GM18526 (cell line): ENCODE data around the gene MRTFA.

Experiments
- POLR2A ChIP-seq: IDR thresholded peaks from 3 replicates; pipeline ENCODE4 v1.6.1; 2011; ENCODE audit not compliant: insufficient read length; ENCODE audit errors: extremely low read depth

MRTFA gene

GRCh38 chr22:40593460-40594273 lies 42.9 kb downstream of the MRTFA start:
- no peak for TF ChIP-seq POLR2A

- no peak for TF ChIP-seq POLR2A
These were observed 44.0 kb downstream of the MRTFA start for GRCh38 chr22:40592352-40593113.

DNA sequence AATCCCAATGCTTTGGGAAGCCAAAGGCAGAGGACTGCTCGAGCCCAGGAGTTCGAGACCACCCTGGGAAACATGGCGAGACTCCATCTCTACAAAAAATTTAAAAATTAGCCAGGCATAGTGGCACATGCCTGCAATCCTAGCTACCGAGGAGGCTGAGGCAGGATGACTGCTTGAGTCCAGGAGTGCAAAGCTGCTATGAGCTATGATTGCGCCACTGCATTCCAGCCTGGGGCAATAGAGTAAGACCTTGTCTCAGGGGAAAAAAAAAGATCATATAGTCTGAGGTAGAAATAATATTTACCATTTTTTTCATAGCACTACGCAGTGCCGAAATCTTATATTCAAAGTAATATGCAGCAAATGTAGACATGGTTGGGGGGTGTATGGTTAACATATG lies 47.8 kb downstream of the MRTFA start:
- TF ChIP-seq POLR2A: no peak

DNA sequence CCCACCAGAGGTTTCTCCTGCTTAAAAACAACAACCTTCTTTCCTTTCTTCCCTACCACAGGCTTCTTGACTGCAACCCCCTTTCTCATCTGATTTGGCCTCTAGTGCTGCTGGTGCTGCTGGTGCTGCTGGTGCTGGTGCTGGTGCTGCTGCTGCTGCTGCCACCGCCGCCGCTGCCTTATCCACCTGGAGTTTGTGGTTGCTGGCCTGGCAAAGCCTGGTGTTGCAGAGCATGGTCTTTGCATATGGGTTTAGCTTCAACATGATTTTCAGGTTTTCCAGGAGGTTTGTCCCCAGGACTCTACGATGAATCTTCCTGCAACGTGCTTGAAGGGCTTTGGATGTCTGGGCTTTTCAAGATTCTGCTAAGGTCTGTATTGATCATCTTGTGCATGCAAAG lies 49.7 kb downstream of the MRTFA start:
- no peak for TF ChIP-seq POLR2A

DNA sequence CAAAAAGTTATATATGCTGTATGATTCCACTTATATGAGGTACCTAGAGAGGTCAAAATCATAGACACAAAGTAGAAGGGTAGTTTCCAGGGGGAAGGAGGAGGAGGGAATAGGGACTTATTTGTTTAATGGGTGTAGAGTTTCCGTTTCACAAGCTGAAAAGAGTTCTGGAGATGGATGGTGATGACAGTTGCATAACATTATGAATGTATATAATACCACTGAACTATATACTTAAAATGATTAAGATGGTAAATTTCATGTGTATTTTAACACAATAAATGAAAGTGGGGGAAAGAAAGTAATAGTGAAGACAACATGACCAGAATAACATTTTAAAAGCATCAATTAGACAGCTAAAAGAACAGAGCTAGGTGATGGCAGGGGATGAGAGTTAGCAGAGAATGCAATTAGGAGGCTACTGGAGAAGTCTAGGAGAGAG lies 51.2 kb downstream of the MRTFA start:
- no peak for TF ChIP-seq POLR2A

DNA sequence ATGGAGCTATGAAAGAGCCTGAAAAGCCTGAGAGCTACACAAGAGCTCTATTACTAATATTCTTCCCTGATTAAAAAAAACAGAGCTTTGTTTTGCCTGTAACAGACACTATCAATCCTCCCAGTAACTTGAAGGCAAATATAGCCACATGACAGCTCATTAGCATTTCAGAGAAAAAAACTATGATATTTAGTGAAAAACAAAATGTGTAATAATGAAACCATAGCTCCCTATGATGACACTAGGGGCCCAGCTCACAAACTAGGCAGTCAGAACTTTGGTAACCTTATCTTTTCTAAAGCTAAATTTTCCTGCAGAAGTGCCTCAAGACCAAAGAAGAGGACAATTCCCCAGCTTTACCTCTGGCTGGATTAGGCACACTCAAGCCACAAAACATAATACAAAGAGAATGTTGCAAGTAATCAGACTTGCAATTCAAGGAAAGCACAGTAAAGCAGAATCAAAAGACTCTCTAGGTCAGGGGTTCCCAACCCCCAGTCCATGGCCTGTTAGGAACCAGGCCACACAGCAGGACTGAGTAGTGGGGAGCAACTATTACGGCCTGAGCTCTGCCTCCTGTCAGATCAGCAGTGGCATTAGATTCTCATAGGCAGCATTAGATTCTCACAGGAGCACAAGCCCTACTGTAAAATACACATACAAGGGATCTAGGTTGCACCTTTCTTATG lies 53.3 kb downstream of the MRTFA start:
- TF ChIP-seq POLR2A: no peak

- no peak for TF ChIP-seq POLR2A
These were observed 54.5 kb downstream of the MRTFA start for GRCh38 chr22:40582063-40582462.

- TF ChIP-seq POLR2A: no peak
These were observed 55.9 kb downstream of the MRTFA start for GRCh38 chr22:40580631-40581030.

GRCh38 chr22:40578171-40578570 lies 58.3 kb downstream of the MRTFA start:
- no peak for TF ChIP-seq POLR2A

DNA sequence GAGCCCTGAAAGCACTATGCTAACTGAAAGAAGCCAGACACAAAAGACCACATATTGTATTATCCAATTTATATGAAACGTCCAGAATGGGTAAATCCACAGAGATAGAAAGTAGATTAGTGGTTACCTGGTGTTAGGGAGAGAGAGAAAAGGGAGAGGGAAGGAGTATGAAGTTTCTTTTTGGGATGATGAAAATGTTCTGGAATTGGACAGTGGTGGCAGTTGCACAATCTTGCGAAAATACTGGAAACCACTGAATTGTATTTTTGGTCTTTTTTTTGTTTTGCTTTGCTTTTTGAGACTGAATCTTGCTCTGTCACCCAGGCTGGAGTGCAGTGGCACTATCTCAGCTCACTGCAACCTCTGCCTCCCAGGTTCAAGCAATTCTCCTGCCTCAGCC lies 63.5 kb downstream of the MRTFA start:
- TF ChIP-seq POLR2A: no peak

DNA sequence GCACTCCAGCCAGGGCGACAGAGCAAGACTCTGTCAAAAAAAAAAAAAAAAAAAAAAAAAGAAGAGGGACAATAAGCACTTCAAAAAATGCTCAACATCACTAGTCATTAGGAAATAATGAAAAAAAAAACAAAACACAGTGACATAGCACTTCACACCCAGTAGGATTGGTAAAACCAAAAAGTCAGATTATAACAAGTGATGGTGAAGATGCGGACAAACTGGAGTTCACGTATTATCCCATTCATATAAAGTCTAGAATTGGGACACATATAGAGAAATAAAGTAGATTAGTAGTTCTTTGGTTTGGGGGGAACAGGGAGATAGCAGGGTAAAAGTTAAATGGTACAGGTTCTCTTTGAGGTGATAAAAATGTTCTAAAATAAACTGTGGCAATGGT lies 64.6 kb downstream of the MRTFA start:
- TF ChIP-seq POLR2A: no peak

GRCh38 chr22:40567626-40568328 lies 68.7 kb downstream of the MRTFA start:
- TF ChIP-seq POLR2A: no peak

- no peak for TF ChIP-seq POLR2A
These were observed 69.4 kb downstream of the MRTFA start for GRCh38 chr22:40567106-40567505.

- TF ChIP-seq POLR2A: no peak
These were observed 75.5 kb downstream of the MRTFA start for GRCh38 chr22:40560994-40561515.

GRCh38 chr22:40560551-40560950 lies 76.0 kb downstream of the MRTFA start:
- TF ChIP-seq POLR2A: no peak
